Endodermal cell (in vitro differentiated cells): Measurements from ENCODE around the gene ATP13A3. TPM values are rescaled to one million over a fixed set of nuclear protein-coding genes. Genes with fewer than 3 reads are reported as not detected.

Source experiments
- DNase-seq: peaks from one replicate; pipeline ENCODE4 v3.0.0-alpha.2; 2017
- H3K27ac ChIP-seq: 2 replicates; pipeline ENCODE4 v1.5.1; 2013; ENCODE audit warnings: mild to moderate bottlenecking, low read depth, low read length, moderate library complexity
- H3K27me3 ChIP-seq: 2 replicates; pipeline ENCODE4 v1.6.1; 2013; ENCODE audit warnings: mild to moderate bottlenecking, low read length, moderate library complexity; ENCODE audit not compliant: insufficient read depth, control insufficient read depth, poor library complexity, severe bottlenecking
- H3K36me3 ChIP-seq: 2 replicates; pipeline ENCODE4 v1.7.0; 2013; ENCODE audit warnings: mild to moderate bottlenecking, low read length, moderate library complexity; ENCODE audit not compliant: control insufficient read depth, insufficient read depth
- H3K4me1 ChIP-seq: one replicate; pipeline ENCODE4 v1.7.0; 2013; ENCODE audit warnings: low read length; ENCODE audit not compliant: control insufficient read depth, insufficient read depth
- H3K4me3 ChIP-seq: 2 replicates; pipeline ENCODE4 v1.5.1; 2013; ENCODE audit warnings: mild to moderate bottlenecking, low read length, moderate library complexity
- H3K9ac ChIP-seq: 2 replicates; pipeline ENCODE4 v1.6.1; 2013; ENCODE audit warnings: mild to moderate bottlenecking, low read length, moderate library complexity; ENCODE audit not compliant: poor library complexity, severe bottlenecking; ENCODE audit errors: extremely low read depth
- H3K9me3 ChIP-seq: 2 replicates; pipeline ENCODE4 v1.6.1; 2013; ENCODE audit warnings: mild to moderate bottlenecking, low read length, moderate library complexity; ENCODE audit not compliant: control insufficient read depth
- H3K27ac Mint-ChIP-seq: 2 replicates; pipeline ENCODE4 v1.8.0; 2020; ENCODE audit warnings: mixed read lengths
- H3K27me3 Mint-ChIP-seq: 2 replicates; pipeline ENCODE4 v1.8.0; 2021; ENCODE audit warnings: mild to moderate bottlenecking, mixed read lengths; ENCODE audit not compliant: insufficient read depth
- H3K36me3 Mint-ChIP-seq: 2 replicates; pipeline ENCODE4 v1.8.0; 2020; ENCODE audit warnings: low read depth, mixed read lengths
- H3K4me1 Mint-ChIP-seq: 2 replicates; pipeline ENCODE4 v1.8.0; 2020; ENCODE audit warnings: mixed read lengths
- H3K4me3 Mint-ChIP-seq: 2 replicates; pipeline ENCODE4 v1.8.0; 2020; ENCODE audit warnings: mild to moderate bottlenecking, moderate library complexity, mixed read lengths
- H3K9me3 Mint-ChIP-seq: 2 replicates; pipeline ENCODE4 v1.8.0; 2020; ENCODE audit warnings: mild to moderate bottlenecking, mixed read lengths
- WGBS, 2 experiments: methylation state at CpG; one replicate each; pipeline versions ENCODE4 v1.1.5 to v1.1.7; 2013; ENCODE audit warnings: missing lambda C conversion rate in 2 of 2, mixed read lengths in 1 of 2; ENCODE audit not compliant: insufficient coverage in 1 of 2, insufficient read length in 1 of 2; 5-methylcytosine and 5-hydroxymethylcytosine counted together
- total RNA-seq, 2 donors: library from RNA; stranded (reverse); fragmentation: NEBNext Ultra II Directional in 1 of 2; extraction: Animal tissue kit (Norgen Biotek cat#: 25700) in 1 of 2; gene quantifications; 2 replicates in 1 of 2; 3 replicates in 1 of 2; pipeline ENCODE4 v1.2.1, GENCODE V29; 2021
- TF ChIP-seq, protein P1 (sequence below): fragments of 200-600 bp; sonication (generic); conservative IDR thresholded peaks from 2 replicates; pipeline ENCODE4 v1.5.0; 2021; ENCODE audit warnings: antibody characterized with exemption, mild to moderate bottlenecking

The ATP13A3 gene
- total RNA-seq, 2 donors from 2014 or later: 99.7 to 125 TPM

- DNase-seq: peak; percentile 34
- Histone ChIP-seq H3K9ac (no peak overlapping the region), H3K27ac (peak overlapping the region; percentile 8), H3K4me3 (no peak overlapping the region), H3K9me3 (no peaks in the 10 kb centered on the region), H3K27me3 (peaks cover 24% of the 10 kb centered on the region), H3K4me1 (peaks cover 13% of the 10 kb centered on the region), H3K36me3 (no peaks in the 10 kb centered on the region)
- WGBS, 2 experiments: 91 to 94% methylated on average over 3 to 6 of the region's 6 CpGs
- H3K36me3 Mint-ChIP-seq: no peaks in the 10 kb centered on the region
- peaks cover 37% of the 10 kb centered on the region for H3K27me3 Mint-ChIP-seq
- H3K27ac Mint-ChIP-seq: no peak overlapping the region
- no peak overlapping the region for H3K4me3 Mint-ChIP-seq
- no peaks in the 10 kb centered on the region for H3K9me3 Mint-ChIP-seq
- H3K4me1 Mint-ChIP-seq: peaks cover 30% of the 10 kb centered on the region
- TF ChIP-seq, protein P1, sequence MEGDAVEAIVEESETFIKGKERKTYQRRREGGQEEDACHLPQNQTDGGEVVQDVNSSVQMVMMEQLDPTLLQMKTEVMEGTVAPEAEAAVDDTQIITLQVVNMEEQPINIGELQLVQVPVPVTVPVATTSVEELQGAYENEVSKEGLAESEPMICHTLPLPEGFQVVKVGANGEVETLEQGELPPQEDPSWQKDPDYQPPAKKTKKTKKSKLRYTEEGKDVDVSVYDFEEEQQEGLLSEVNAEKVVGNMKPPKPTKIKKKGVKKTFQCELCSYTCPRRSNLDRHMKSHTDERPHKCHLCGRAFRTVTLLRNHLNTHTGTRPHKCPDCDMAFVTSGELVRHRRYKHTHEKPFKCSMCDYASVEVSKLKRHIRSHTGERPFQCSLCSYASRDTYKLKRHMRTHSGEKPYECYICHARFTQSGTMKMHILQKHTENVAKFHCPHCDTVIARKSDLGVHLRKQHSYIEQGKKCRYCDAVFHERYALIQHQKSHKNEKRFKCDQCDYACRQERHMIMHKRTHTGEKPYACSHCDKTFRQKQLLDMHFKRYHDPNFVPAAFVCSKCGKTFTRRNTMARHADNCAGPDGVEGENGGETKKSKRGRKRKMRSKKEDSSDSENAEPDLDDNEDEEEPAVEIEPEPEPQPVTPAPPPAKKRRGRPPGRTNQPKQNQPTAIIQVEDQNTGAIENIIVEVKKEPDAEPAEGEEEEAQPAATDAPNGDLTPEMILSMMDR: no peak
These were observed 107.6 kb downstream of the ATP13A3 start for GRCh38 chr3:194379231-194379630.

- Mint-ChIP-seq H3K4me3 (no peak overlapping the region), H3K27ac (no peak overlapping the region), H3K27me3 (peaks cover 27% of the 10 kb centered on the region), H3K9me3 (no peaks in the 10 kb centered on the region), H3K36me3 (no peaks in the 10 kb centered on the region), H3K4me1 (peaks cover 16% of the 10 kb centered on the region)
- 90% methylated on average over 1 of the region's 1 CpG; no CpG with 5 or more reads in 1 of the 2 experiments for WGBS, 2 experiments
- TF ChIP-seq, protein P1: no peak
- no peak overlapping the region for H3K9ac ChIP-seq
- no peak for DNase-seq
- no peak overlapping the region for H3K27ac ChIP-seq
- H3K9me3 ChIP-seq: no peaks in the 10 kb centered on the region
- H3K4me1 ChIP-seq: peaks cover 5% of the 10 kb centered on the region
- no peaks in the 10 kb centered on the region for H3K36me3 ChIP-seq
- peaks cover 19% of the 10 kb centered on the region for H3K27me3 ChIP-seq
- H3K4me3 ChIP-seq: no peak overlapping the region
These were observed 109.1 kb downstream of the ATP13A3 start for GRCh38 chr3:194377708-194378107.

DNA sequence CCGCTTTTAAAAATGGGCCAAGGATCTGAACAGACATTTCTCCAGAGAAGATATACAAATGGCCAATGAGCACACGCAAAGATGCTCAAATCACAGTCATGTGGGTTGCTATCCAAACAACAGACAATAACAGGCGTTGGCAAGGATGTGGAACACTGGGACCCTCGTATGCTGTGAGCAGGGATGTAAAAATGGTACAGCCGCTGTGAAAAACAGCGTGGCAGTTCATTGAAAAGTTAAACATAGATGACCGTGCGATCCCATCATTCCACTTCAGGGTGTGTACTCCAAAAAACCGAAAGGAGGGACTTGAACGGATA lies 110.6 kb downstream of the ATP13A3 start:
- no peaks in the 10 kb centered on the region for H3K9me3 ChIP-seq
- Mint-ChIP-seq H3K4me1 (peaks cover 12% of the 10 kb centered on the region), H3K9me3 (no peaks in the 10 kb centered on the region), H3K36me3 (no peaks in the 10 kb centered on the region), H3K27me3 (peaks cover 18% of the 10 kb centered on the region), H3K27ac (no peak overlapping the region), H3K4me3 (no peak overlapping the region)
- no peak overlapping the region for H3K27ac ChIP-seq
- WGBS, 2 experiments: 89 to 93% methylated on average over 10 of the region's 10 CpGs
- H3K4me1 ChIP-seq: no peaks in the 10 kb centered on the region
- peaks cover 19% of the 10 kb centered on the region for H3K27me3 ChIP-seq
- no peaks in the 10 kb centered on the region for H3K36me3 ChIP-seq
- TF ChIP-seq, protein P1: no peak
- no peak overlapping the region for H3K4me3 ChIP-seq
- H3K9ac ChIP-seq: no peak overlapping the region
- DNase-seq: no peak
